Sigmoid colon (tissue), 4 donors: Measurements from ENCODE around the gene USP34.

Experiments used
- CTCF ChIP-seq, 4 experiments: fragments of 450-650 bp in 3 of 4; fragments of 200-600 bp in 1 of 4; IDR thresholded peaks; one replicate each; pipeline ENCODE4 v1.5.1; 2016 to 2019; ENCODE audit warnings: antibody characterized with exemption in 4 of 4, mild to moderate bottlenecking in 3 of 4, moderate library complexity in 2 of 4
- EP300 ChIP-seq, 4 donors: sonication (generic); formaldehyde crosslinking; IDR thresholded peaks; one replicate each; pipeline ENCODE4 v1.6.1; 2017; ENCODE audit warnings: antibody characterized with exemption in 4 of 4

GRCh38 chr2:61196671-61197070 is 274.2 kb downstream of the USP34 start:
- TF ChIP-seq CTCF (IDR thresholded peaks at IDR 0.05) (no peak), EP300 (IDR thresholded peaks at IDR 0.05) (no peak)
